HepG2 (cell line): Measurements from ENCODE around the gene DPP3. TPM values are rescaled to one million over a fixed set of nuclear protein-coding genes. Genes with fewer than 3 reads are reported as not detected.

Experiments
- AGO1 ChIP-seq: fragments of 200-400 bp; formaldehyde crosslinking; IDR thresholded peaks from 2 replicates; pipeline ENCODE4 v1.6.1; 2017; ENCODE audit warnings: mild to moderate bottlenecking, low read depth, low read length, moderate library complexity; ENCODE audit not compliant: poor library complexity, severe bottlenecking
- AKAP8 ChIP-seq: sonication (generic); formaldehyde crosslinking; IDR thresholded peaks from 2 replicates; pipeline ENCODE4 v1.5.1; 2020; ENCODE audit warnings: mild to moderate bottlenecking, missing genetic modification reagents
- ATF7-NPFF ChIP-seq: sonication (generic); formaldehyde crosslinking; IDR thresholded peaks from 2 replicates; pipeline ENCODE4 v1.8.1; 2023; ENCODE audit warnings: mild to moderate bottlenecking, low read depth, missing genetic modification reagents, moderate library complexity
- BRD4 ChIP-seq: sonication (generic); formaldehyde crosslinking; IDR thresholded peaks from 2 replicates; pipeline ENCODE4 v1.4.0; 2020; ENCODE audit warnings: missing genetic modification reagents
- FLYWCH1 ChIP-seq: sonication (generic); formaldehyde crosslinking; IDR thresholded peaks from 2 replicates; pipeline ENCODE4 v1.8.1; 2023; ENCODE audit warnings: mild to moderate bottlenecking, missing genetic modification reagents
- HNRNPK ChIP-seq: fragments of 200-400 bp; formaldehyde crosslinking; IDR thresholded peaks from 2 replicates; pipeline ENCODE4 v1.6.1; 2018; ENCODE audit warnings: low read length, low read depth, moderate library complexity, mild to moderate bottlenecking; ENCODE audit not compliant: poor library complexity, severe bottlenecking
- KLF6 ChIP-seq: IDR thresholded peaks from 2 replicates; pipeline ENCODE4 v1.8.0; 2016; ENCODE audit warnings: missing biosample characterization, missing genetic modification reagents
- LCORL ChIP-seq, 2 experiments: fragments of 450-650 bp in 1 of 2; sonication (generic) in 1 of 2; formaldehyde crosslinking in 1 of 2; IDR thresholded peaks; 2 replicates each; pipeline versions ENCODE4 v1.5.0 to v1.6.1; 2017 to 2020; ENCODE audit warnings: antibody characterized with exemption in 1 of 2, missing genetic modification reagents in 1 of 2
- MTA1 ChIP-seq: sonication (generic); formaldehyde crosslinking; IDR thresholded peaks from 2 replicates; pipeline ENCODE4 v1.4.0; 2020; ENCODE audit warnings: missing genetic modification reagents, mild to moderate bottlenecking, borderline replicate concordance
- MTA3 ChIP-seq: sonication (generic); formaldehyde crosslinking; IDR thresholded peaks from 2 replicates; pipeline ENCODE4 v1.4.0; 2020; ENCODE audit warnings: missing genetic modification reagents
- MYPOP ChIP-seq: sonication (generic); formaldehyde crosslinking; IDR thresholded peaks from 2 replicates; pipeline ENCODE4 v1.8.1; 2023; ENCODE audit warnings: mild to moderate bottlenecking, moderate library complexity, missing genetic modification reagents
- NCOA1 ChIP-seq: sonication (generic); formaldehyde crosslinking; IDR thresholded peaks from 2 replicates; pipeline ENCODE4 v1.9.0; 2021; ENCODE audit warnings: missing genetic modification reagents
- NFE2L1 ChIP-seq: sonication (generic); formaldehyde crosslinking; IDR thresholded peaks from 2 replicates; pipeline ENCODE4 v1.4.0; 2020; ENCODE audit warnings: missing genetic modification reagents, mild to moderate bottlenecking, borderline replicate concordance
- PAWR ChIP-seq: sonication (generic); formaldehyde crosslinking; IDR thresholded peaks from 2 replicates; pipeline ENCODE4 v1.4.0; 2020; ENCODE audit warnings: missing genetic modification reagents, mild to moderate bottlenecking, borderline replicate concordance
- RARG ChIP-seq: sonication (generic); formaldehyde crosslinking; IDR thresholded peaks from 2 replicates; pipeline ENCODE4 v1.4.0; 2020; ENCODE audit warnings: low read depth, mild to moderate bottlenecking, missing genetic modification reagents
- SMARCC2 ChIP-seq: fragments of 450-650 bp; IDR thresholded peaks from 2 replicates; pipeline ENCODE4 v1.6.1; 2017; ENCODE audit warnings: antibody characterized with exemption, mild to moderate bottlenecking
- SNRNP70 ChIP-seq: fragments of 200-400 bp; formaldehyde crosslinking; IDR thresholded peaks from 2 replicates; pipeline ENCODE4 v1.6.1; 2017; ENCODE audit warnings: mild to moderate bottlenecking, low read depth, low read length, moderate library complexity
- STAT5B ChIP-seq: sonication (generic); formaldehyde crosslinking; IDR thresholded peaks from 2 replicates; pipeline ENCODE4 v1.4.0; 2020; ENCODE audit warnings: missing genetic modification reagents
- TOE1 ChIP-seq: sonication (generic); formaldehyde crosslinking; IDR thresholded peaks from 2 replicates; pipeline ENCODE4 v1.4.0; 2020; ENCODE audit warnings: mild to moderate bottlenecking, missing genetic modification reagents
- ZNF484 ChIP-seq: sonication (generic); formaldehyde crosslinking; IDR thresholded peaks from 2 replicates; pipeline ENCODE4 v1.5.1; 2020; ENCODE audit warnings: mild to moderate bottlenecking, low read depth, missing genetic modification reagents, borderline replicate concordance
- polyA plus RNA-seq, 8 experiments: library from polyadenylated mRNA; depleted of rRNA in 3 of 8; stranded (reverse) in 7 of 8; unstranded in 1 of 8; fragments of >200 nt; fragmentation: Illumina TruSeq in 4 of 8; extraction: Trizol in 4 of 8; gene quantifications; 2 replicates each; pipeline versions ENCODE4 v1.2.1 to v1.2.3, GENCODE V29; 2011 to 2016; ENCODE audit warnings: low read depth in 4 of 8, missing spikeins in 1 of 8, mixed read lengths in 1 of 8; ENCODE audit not compliant: insufficient read depth in 1 of 8
- total RNA-seq, 5 experiments: library from RNA; depleted of rRNA; stranded (reverse); fragments of >200 nt; fragmentation: Illumina TruSeq; extraction: Trizol; gene quantifications; 2 replicates each; pipeline ENCODE4 v1.2.3, GENCODE V29; 2016; ENCODE audit warnings: low read depth in 1 of 5
- TF ChIP-seq, protein P1 (sequence below): sonication (generic); formaldehyde crosslinking; conservative IDR thresholded peaks from 2 replicates; pipeline ENCODE4 v1.4.0; 2020; ENCODE audit warnings: mild to moderate bottlenecking, missing genetic modification reagents, moderate library complexity
- TF ChIP-seq, protein P2 (sequence below): sonication (generic); formaldehyde crosslinking; IDR thresholded peaks from 2 replicates; pipeline ENCODE4 v1.5.1; 2020; ENCODE audit warnings: mild to moderate bottlenecking, missing genetic modification reagents, borderline replicate concordance

DPP3 gene
- total and polyA plus RNA-seq, 2 of the 13 experiments (the other 11 are each of a cell fraction or from before 2014, with no cell fraction given) = 38.4 to 59.8 TPM

DNA sequence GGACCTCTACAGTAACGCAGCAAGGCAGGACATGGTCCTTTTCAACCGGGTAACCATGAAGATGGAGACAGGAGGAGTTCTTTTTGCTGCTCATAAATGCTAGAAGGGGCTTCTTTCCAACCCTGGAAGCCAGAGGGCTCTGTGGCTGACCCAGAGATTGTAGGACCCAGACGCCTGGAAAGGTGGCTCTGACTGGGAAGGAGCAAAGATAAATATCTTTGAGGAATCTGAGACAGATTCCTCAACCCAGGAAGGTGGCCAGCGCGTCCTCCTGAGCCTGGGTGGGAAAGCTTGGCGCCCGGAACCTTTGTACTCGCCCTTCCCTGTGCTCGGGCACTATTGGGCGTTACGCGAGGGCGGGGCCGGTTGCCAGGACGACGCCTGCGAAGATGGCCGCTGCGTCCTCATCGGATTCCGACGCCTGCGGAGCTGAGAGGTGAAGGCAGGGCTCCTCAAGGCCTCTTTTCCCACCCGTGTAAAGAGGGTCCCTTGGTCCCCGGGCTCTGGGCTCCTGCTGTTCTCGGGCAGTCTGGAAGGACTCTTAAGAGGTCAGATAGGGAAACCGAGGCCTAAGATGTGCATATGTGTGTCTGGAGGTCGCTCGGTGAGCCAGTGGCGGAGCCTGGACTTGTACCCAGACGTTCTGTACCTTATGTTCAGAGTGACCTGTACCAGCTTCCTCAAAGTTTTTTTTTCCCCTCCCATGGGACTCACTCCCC, 30.2 kb downstream of the DPP3 start, which contains the start of gene BBS1 (continued):
- TF ChIP-seq, protein P1, sequence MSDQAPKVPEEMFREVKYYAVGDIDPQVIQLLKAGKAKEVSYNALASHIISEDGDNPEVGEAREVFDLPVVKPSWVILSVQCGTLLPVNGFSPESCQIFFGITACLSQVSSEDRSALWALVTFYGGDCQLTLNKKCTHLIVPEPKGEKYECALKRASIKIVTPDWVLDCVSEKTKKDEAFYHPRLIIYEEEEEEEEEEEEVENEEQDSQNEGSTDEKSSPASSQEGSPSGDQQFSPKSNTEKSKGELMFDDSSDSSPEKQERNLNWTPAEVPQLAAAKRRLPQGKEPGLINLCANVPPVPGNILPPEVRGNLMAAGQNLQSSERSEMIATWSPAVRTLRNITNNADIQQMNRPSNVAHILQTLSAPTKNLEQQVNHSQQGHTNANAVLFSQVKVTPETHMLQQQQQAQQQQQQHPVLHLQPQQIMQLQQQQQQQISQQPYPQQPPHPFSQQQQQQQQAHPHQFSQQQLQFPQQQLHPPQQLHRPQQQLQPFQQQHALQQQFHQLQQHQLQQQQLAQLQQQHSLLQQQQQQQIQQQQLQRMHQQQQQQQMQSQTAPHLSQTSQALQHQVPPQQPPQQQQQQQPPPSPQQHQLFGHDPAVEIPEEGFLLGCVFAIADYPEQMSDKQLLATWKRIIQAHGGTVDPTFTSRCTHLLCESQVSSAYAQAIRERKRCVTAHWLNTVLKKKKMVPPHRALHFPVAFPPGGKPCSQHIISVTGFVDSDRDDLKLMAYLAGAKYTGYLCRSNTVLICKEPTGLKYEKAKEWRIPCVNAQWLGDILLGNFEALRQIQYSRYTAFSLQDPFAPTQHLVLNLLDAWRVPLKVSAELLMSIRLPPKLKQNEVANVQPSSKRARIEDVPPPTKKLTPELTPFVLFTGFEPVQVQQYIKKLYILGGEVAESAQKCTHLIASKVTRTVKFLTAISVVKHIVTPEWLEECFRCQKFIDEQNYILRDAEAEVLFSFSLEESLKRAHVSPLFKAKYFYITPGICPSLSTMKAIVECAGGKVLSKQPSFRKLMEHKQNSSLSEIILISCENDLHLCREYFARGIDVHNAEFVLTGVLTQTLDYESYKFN (CRISPR knock-in tag) = 0 out of 2 replicates have a peak, but pooled peaks have one; percentile 17
- TF ChIP-seq PAWR (CRISPR knock-in tag) = no peak
- no peak for TF ChIP-seq NCOA1 (CRISPR knock-in tag)
- TF ChIP-seq RARG (CRISPR knock-in tag) = no peak
- TF ChIP-seq HNRNPK = no peak
- peak; percentile 82 for TF ChIP-seq AGO1
- no peak for TF ChIP-seq TOE1 (CRISPR knock-in tag)
- TF ChIP-seq SMARCC2 = no peak
- no peak for TF ChIP-seq ZNF484 (CRISPR knock-in tag)
- no peak for TF ChIP-seq FLYWCH1
- peak; percentile 82; the same call in 1 of the 2 replicates for TF ChIP-seq AKAP8 (CRISPR knock-in tag)
- no peak for TF ChIP-seq STAT5B
- 0 out of 2 replicates have a peak, but pooled peaks have one; percentile 21 for TF ChIP-seq NFE2L1 (CRISPR knock-in tag)
- TF ChIP-seq MYPOP (CRISPR knock-in tag) = no peak; the same call in 1 of the 2 replicates
- TF ChIP-seq MTA3 (CRISPR knock-in tag) = no peak
- peak; percentile 87; the same call in 1 of the 2 replicates for TF ChIP-seq BRD4 (CRISPR knock-in tag)
- no peak for TF ChIP-seq MTA1 (CRISPR knock-in tag)
- no peak for TF ChIP-seq SNRNP70
- peak; percentile 72; the same call in 1 of the 2 replicates for TF ChIP-seq KLF6
- TF ChIP-seq LCORL (IDR thresholded peaks at IDR 0.05) = no peak
- TF ChIP-seq LCORL (CRISPR knock-in tag; IDR thresholded peaks at IDR 0.05) = peak; percentile 15; the same call in 1 of the 2 replicates
- TF ChIP-seq ATF7-NPFF (CRISPR knock-in tag) = 0 out of 2 replicates have a peak, but pooled peaks have one; percentile 50
- TF ChIP-seq, protein P2, sequence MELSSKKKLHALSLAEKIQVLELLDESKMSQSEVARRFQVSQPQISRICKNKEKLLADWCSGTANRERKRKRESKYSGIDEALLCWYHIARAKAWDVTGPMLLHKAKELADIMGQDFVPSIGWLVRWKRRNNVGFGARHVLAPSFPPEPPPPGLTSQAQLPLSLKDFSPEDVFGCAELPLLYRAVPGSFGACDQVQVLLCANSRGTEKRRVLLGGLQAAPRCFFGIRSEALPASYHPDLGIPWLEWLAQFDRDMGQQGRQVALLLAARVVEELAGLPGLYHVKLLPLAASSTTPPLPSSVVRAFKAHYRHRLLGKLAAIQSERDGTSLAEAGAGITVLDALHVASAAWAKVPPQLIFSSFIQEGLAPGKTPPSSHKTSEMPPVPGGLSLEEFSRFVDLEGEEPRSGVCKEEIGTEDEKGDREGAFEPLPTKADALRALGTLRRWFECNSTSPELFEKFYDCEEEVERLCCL (CRISPR knock-in tag) = no peak
